ENCODE results near the gene TNFRSF8. TPM values are rescaled to one million over a fixed set of nuclear protein-coding genes. Genes with fewer than 3 reads are reported as not detected.
A peak's percentile ranks its signal among the peaks of the same experiment; 100 is the strongest.

The TNFRSF8 gene
- total RNA-seq, 4 donors from 2014 or later, result 1.1 to 2.6 (median 1.4) TPM

- peak overlapping the region; percentile 42 to 80 (median 75) for H3K27ac ChIP-seq
- intact Hi-C loops (cut with DNase I; ENCODE audit: low total_unique reads), result no loop called here
These were observed 98.2 kb downstream of the TNFRSF8 start for GRCh38 chr1:12161324-12161661.

GRCh38 chr1:12161662-12162458 is 98.8 kb downstream of the TNFRSF8 start:
- peak overlapping the region; percentile 42 to 80 (median 75) for H3K27ac ChIP-seq
- H3K27me3 ChIP-seq, result no peaks in the 10 kb centered on the region
- no peak overlapping the region for H3K4me3 ChIP-seq
- no peaks in the 10 kb centered on the region for H3K9me3 ChIP-seq
- peak; percentile 89 to 93 for ATAC-seq
- H3K36me3 ChIP-seq, result no peaks in the 10 kb centered on the region
- intact Hi-C loops (cut with DNase I; ENCODE audit: low total_unique reads), result no loop called here
- peak; percentile 25 to 41 for TF ChIP-seq POLR2A (IDR thresholded peaks at IDR 0.05)
- TF ChIP-seq, protein P1, sequence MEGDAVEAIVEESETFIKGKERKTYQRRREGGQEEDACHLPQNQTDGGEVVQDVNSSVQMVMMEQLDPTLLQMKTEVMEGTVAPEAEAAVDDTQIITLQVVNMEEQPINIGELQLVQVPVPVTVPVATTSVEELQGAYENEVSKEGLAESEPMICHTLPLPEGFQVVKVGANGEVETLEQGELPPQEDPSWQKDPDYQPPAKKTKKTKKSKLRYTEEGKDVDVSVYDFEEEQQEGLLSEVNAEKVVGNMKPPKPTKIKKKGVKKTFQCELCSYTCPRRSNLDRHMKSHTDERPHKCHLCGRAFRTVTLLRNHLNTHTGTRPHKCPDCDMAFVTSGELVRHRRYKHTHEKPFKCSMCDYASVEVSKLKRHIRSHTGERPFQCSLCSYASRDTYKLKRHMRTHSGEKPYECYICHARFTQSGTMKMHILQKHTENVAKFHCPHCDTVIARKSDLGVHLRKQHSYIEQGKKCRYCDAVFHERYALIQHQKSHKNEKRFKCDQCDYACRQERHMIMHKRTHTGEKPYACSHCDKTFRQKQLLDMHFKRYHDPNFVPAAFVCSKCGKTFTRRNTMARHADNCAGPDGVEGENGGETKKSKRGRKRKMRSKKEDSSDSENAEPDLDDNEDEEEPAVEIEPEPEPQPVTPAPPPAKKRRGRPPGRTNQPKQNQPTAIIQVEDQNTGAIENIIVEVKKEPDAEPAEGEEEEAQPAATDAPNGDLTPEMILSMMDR (IDR thresholded peaks at IDR 0.05 in 4 of 5, conservative IDR thresholded peaks at IDR 0.05 in 1 of 5), result no peak
- DNase-seq, result peak; percentile 74 to 89
- peaks cover 14 to 18% of the 10 kb centered on the region in 2 donors for H3K4me1 ChIP-seq
- in situ Hi-C loops (cut with MboI; ENCODE audit: low sequenced_read_pairs in 4 of 4), result no loop called here

More at GRCh38 chr1:12161324-12161661, 98.2 kb downstream of the TNFRSF8 start:
- no peaks in the 10 kb centered on the region for H3K9me3 ChIP-seq
- no peak for TF ChIP-seq POLR2A (IDR thresholded peaks at IDR 0.05)
- TF ChIP-seq, protein P1 (IDR thresholded peaks at IDR 0.05 in 4 of 5, conservative IDR thresholded peaks at IDR 0.05 in 1 of 5), result no peak
- H3K4me3 ChIP-seq, result no peak overlapping the region
- in situ Hi-C loops (cut with MboI; ENCODE audit: low sequenced_read_pairs in 4 of 4), result no loop called here
- H3K27me3 ChIP-seq, result no peaks in the 10 kb centered on the region
- H3K4me1 ChIP-seq, result peaks cover 11 to 18% of the 10 kb centered on the region in 2 donors
- ATAC-seq (no peak), DNase-seq (no peak)
- H3K36me3 ChIP-seq, result no peaks in the 10 kb centered on the region

DNA sequence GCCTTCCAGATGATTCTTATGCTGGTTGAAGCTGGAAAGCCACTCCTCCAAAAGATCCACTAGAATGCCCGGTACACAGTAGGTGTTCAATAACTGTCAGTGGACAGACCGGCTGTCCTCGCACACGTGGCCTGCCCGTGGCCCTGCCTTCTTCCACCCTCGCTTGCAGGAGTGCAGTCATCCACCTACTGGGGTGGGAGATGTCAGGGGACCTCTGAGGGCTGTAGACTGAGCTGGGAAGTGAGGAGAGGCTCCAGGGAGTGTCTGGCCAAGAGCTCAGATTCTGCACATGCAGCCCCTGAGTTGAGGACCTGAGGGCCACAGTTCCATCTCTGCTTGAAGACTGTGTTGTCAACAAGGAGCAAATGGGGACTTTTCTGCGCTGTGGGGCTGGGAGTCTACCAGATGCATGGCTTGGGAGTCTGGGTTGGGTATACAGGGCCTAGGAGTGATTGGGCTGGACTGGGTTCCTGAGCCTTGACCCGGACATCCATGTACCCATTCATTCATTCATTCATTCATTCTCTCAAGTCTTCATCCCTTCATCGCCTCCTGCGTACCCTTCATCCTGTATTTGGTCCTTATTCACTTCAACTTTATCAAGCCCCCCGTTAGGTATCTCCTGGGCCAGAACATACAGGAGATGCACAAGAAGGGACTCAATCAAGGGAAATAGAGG is 99.5 kb downstream of the TNFRSF8 start:
- peaks cover 18 to 19% of the 10 kb centered on the region in 2 donors for H3K4me1 ChIP-seq
- no peaks in the 10 kb centered on the region for H3K9me3 ChIP-seq
- peaks cover 0 to 4% (median 0%) of the 10 kb centered on the region in 3 donors for H3K27me3 ChIP-seq
- no peak overlapping the region for H3K4me3 ChIP-seq
- no peaks in the 10 kb centered on the region for H3K36me3 ChIP-seq
- ATAC-seq (no peak), DNase-seq (no peak)
- peak overlapping the region; percentile 31 to 80 (median 75) for H3K27ac ChIP-seq
- in situ Hi-C loops (cut with MboI; ENCODE audit: low sequenced_read_pairs in 4 of 4) (no loop called here), intact Hi-C loops (cut with DNase I; ENCODE audit: low total_unique reads) (no loop called here)
- TF ChIP-seq, protein P1 (IDR thresholded peaks at IDR 0.05 in 4 of 5, conservative IDR thresholded peaks at IDR 0.05 in 1 of 5), result no peak
- no peak for TF ChIP-seq POLR2A (IDR thresholded peaks at IDR 0.05)

GRCh38 chr1:12163210-12163609 is 100.1 kb downstream of the TNFRSF8 start:
- ATAC-seq (no peak), DNase-seq (no peak)
- Histone ChIP-seq H3K36me3 (no peaks in the 10 kb centered on the region), H3K9me3 (no peaks in the 10 kb centered on the region), H3K4me1 (peaks cover 18 to 19% of the 10 kb centered on the region in 2 donors), H3K4me3 (no peak overlapping the region), H3K27me3 (peaks cover 0 to 4% (median 0%) of the 10 kb centered on the region in 3 donors), H3K27ac (no peak overlapping the region)
- intact Hi-C loops (cut with DNase I; ENCODE audit: low total_unique reads), result no loop called here
- in situ Hi-C loops (cut with MboI; ENCODE audit: low sequenced_read_pairs in 4 of 4), result no loop called here
- TF ChIP-seq, protein P1 (IDR thresholded peaks at IDR 0.05 in 4 of 5, conservative IDR thresholded peaks at IDR 0.05 in 1 of 5), result no peak
- TF ChIP-seq POLR2A (IDR thresholded peaks at IDR 0.05), result no peak
